ENCODE measurements around the gene FAM163B.

DNA sequence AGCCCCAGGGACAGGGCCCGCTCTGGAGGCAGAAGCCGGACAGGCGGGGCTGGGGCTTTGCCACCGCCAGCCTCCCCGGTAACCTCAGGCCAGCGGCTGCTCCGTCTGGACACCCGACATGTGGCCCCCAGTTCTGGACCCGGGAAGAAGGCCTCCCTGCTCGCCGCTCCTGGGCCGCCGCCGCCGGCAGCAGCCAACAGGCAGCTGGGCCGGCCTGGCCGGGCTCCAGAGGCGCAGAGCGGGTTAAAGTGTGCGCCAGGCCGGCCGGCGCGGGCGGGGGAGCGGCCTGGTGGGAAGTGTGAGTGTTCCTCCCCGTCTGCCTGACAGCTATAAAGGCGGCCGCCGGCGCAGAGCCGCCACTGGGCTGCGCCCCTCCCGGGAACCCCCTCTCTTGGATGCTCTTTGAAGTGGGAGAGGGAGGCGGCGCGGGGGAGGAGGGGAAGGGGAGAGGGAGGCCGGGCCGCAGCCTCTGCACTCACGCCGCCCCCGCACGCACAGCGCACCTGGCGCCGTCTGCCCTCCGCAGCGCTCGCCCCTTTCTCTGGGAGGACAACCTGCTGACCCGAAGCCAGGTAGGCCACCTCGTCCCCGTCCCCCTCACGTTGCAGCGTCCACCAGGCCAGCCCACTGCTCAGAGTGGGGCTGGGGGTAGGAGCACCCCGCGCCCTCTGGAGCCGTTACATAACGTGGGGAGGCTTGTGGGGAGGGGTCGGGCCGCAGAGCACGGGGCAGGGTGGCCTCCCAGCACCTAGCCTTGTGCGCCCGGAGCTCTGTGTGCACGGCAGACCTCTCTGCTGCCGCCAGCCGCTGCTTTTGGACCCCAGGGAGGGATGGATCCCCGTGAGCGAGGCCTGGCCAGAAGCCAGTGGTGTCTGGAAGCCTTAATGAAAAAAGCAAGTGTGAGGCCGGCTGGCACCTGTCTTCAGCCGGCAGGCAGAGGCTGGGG, 74.6 kb downstream of the FAM163B start, which contains the start of gene ADAMTSL2:
- TF ChIP-seq EZH2 (IDR thresholded peaks at IDR 0.05; ENCODE audit: insufficient read depth, low read length): peak; percentile 56
- TF ChIP-seq, protein P1, sequence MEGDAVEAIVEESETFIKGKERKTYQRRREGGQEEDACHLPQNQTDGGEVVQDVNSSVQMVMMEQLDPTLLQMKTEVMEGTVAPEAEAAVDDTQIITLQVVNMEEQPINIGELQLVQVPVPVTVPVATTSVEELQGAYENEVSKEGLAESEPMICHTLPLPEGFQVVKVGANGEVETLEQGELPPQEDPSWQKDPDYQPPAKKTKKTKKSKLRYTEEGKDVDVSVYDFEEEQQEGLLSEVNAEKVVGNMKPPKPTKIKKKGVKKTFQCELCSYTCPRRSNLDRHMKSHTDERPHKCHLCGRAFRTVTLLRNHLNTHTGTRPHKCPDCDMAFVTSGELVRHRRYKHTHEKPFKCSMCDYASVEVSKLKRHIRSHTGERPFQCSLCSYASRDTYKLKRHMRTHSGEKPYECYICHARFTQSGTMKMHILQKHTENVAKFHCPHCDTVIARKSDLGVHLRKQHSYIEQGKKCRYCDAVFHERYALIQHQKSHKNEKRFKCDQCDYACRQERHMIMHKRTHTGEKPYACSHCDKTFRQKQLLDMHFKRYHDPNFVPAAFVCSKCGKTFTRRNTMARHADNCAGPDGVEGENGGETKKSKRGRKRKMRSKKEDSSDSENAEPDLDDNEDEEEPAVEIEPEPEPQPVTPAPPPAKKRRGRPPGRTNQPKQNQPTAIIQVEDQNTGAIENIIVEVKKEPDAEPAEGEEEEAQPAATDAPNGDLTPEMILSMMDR (IDR thresholded peaks at IDR 0.05; ENCODE audit: insufficient read depth, low read depth, low read length): no peak
